Tibial nerve (tissue), 4 donors: ENCODE measurements around the gene MCF2L.

Experiments
- CTCF ChIP-seq, 5 experiments: fragments of 200-600 bp in 3 of 5; fragments of 450-650 bp in 2 of 5; sonication (generic) in 3 of 5; IDR thresholded peaks; one replicate each; pipeline ENCODE4 v1.5.1; 2016 to 2019; ENCODE audit warnings: antibody characterized with exemption in 5 of 5, mild to moderate bottlenecking in 3 of 5, moderate library complexity in 2 of 5
- EP300 ChIP-seq, 2 donors: sonication (generic); formaldehyde crosslinking; IDR thresholded peaks; one replicate each; pipeline ENCODE4 v1.6.1; 2017; ENCODE audit warnings: antibody characterized with exemption in 2 of 2, mild to moderate bottlenecking in 1 of 2
- POLR2A ChIP-seq, 2 donors: fragments of 450-650 bp; IDR thresholded peaks; one replicate each; pipeline ENCODE4 v1.6.1; 2017; ENCODE audit warnings: antibody characterized with exemption in 2 of 2, mild to moderate bottlenecking in 2 of 2, moderate library complexity in 2 of 2

DNA sequence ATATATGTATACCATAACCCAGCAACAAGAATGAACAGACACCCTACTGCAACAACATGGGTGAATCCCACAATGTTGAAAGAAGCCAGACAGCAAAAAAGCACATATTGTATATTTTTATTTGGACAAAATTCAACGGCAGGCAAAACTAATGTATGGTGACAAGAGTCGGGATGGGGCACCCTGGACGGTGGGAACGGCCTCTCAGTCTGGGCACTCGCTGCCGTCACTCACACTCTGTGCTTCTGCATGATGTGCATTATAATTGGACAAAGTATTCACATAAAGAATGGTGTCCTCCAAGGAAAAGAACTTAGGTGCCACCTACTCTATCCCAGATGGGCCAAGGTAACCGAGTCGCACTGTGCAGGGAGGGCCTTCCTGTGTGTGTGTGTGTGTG is 71.0 kb downstream of the MCF2L start:
- TF ChIP-seq CTCF (IDR thresholded peaks at IDR 0.05) (no peak), POLR2A (IDR thresholded peaks at IDR 0.05) (no peak), EP300 (IDR thresholded peaks at IDR 0.05) (no peak)
